Measurements from ENCODE around the gene ARL6IP1. TPM values are rescaled to one million over a fixed set of nuclear protein-coding genes. Genes with fewer than 3 reads are reported as not detected.
"Not testable (repeated sequence)": the region's sequence is repeated elsewhere in the genome, so short reads cannot be mapped to it uniquely, and the experiment has no call there.

The ARL6IP1 gene
- total RNA-seq, 2 donors from 2014 or later, result 164 to 169 TPM

- not testable (repeated sequence) for H3K36me3 Mint-ChIP-seq (ENCODE audit: insufficient read depth in 2 of 2); ATAC-seq (replicated peaks in 1 of 2); DNase-seq; H3K9me3 Mint-ChIP-seq; H3K27ac Mint-ChIP-seq; H3K4me3 Mint-ChIP-seq
- Mint-ChIP-seq H3K4me1 (ENCODE audit: low read depth) (peaks cover 28% of the 10 kb centered on the region), H3K27me3 (ENCODE audit: low read depth) (peaks cover 11% of the 10 kb centered on the region)
Measured at GRCh38 chr16:18772171-18772570, 29.2 kb downstream of the ARL6IP1 start.

GRCh38 chr16:18770336-18770962 is 30.9 kb downstream of the ARL6IP1 start:
- H3K36me3 Mint-ChIP-seq (ENCODE audit: insufficient read depth in 2 of 2); H3K9me3 Mint-ChIP-seq: not testable (repeated sequence)
- peaks cover 33% of the 10 kb centered on the region for H3K4me1 Mint-ChIP-seq (ENCODE audit: low read depth)
- DNase-seq (peak in 1 of 2 donors; percentile 33), ATAC-seq (replicated peaks in 1 of 2) (peak; percentile 67 to 69)
- peak overlapping the region; percentile 51 to 76 for H3K4me3 Mint-ChIP-seq
- H3K27me3 Mint-ChIP-seq (ENCODE audit: low read depth), result peaks cover 11% of the 10 kb centered on the region
- H3K27ac Mint-ChIP-seq, result peak overlapping the region; percentile 97

GRCh38 chr16:18767217-18767616 is 34.1 kb downstream of the ARL6IP1 start:
- Mint-ChIP-seq H3K4me1 (ENCODE audit: low read depth) (peaks cover 33% of the 10 kb centered on the region), H3K4me3 (peak overlapping the region in 1 of 2 donors; percentile 34), H3K27me3 (ENCODE audit: low read depth) (peaks cover 11% of the 10 kb centered on the region)
- H3K27ac Mint-ChIP-seq; H3K36me3 Mint-ChIP-seq (ENCODE audit: insufficient read depth in 2 of 2); H3K9me3 Mint-ChIP-seq: not testable (repeated sequence)
- DNase-seq (peak in 1 of 2 donors; percentile 38), ATAC-seq (replicated peaks in 1 of 2) (peak; percentile 67 to 69)

GRCh38 chr16:18762713-18763112 is 38.6 kb downstream of the ARL6IP1 start:
- peak; percentile 63 to 69 for ATAC-seq (replicated peaks in 1 of 2)
- peaks cover 24% of the 10 kb centered on the region for H3K4me1 Mint-ChIP-seq (ENCODE audit: low read depth)
- H3K9me3 Mint-ChIP-seq; DNase-seq; H3K4me3 Mint-ChIP-seq; H3K27ac Mint-ChIP-seq; H3K36me3 Mint-ChIP-seq (ENCODE audit: insufficient read depth in 2 of 2); H3K27me3 Mint-ChIP-seq (ENCODE audit: low read depth): not testable (repeated sequence)

GRCh38 chr16:18759598-18760520 is 41.5 kb downstream of the ARL6IP1 start:
- H3K9me3 Mint-ChIP-seq; H3K36me3 Mint-ChIP-seq (ENCODE audit: insufficient read depth in 2 of 2); H3K27me3 Mint-ChIP-seq (ENCODE audit: low read depth); H3K27ac Mint-ChIP-seq: not testable (repeated sequence)
- peaks cover 30% of the 10 kb centered on the region for H3K4me1 Mint-ChIP-seq (ENCODE audit: low read depth)
- H3K4me3 Mint-ChIP-seq, result peak overlapping the region in 1 of 2 donors; percentile 6
- peak; percentile 41 to 62 for DNase-seq
- ATAC-seq (replicated peaks in 1 of 2), result peak; percentile 71 to 73

- peaks cover 30% of the 10 kb centered on the region for H3K4me1 Mint-ChIP-seq (ENCODE audit: low read depth)
- not testable (repeated sequence) for DNase-seq; H3K27ac Mint-ChIP-seq; H3K27me3 Mint-ChIP-seq (ENCODE audit: low read depth); H3K4me3 Mint-ChIP-seq; H3K9me3 Mint-ChIP-seq; H3K36me3 Mint-ChIP-seq (ENCODE audit: insufficient read depth in 2 of 2)
- peak; percentile 27 to 36 for ATAC-seq (replicated peaks in 1 of 2)
Measured at GRCh38 chr16:18757960-18758660, 43.2 kb downstream of the ARL6IP1 start.

- peak overlapping the region; percentile 3 to 32 for H3K4me3 Mint-ChIP-seq
- H3K27me3 Mint-ChIP-seq (ENCODE audit: low read depth); DNase-seq; H3K36me3 Mint-ChIP-seq (ENCODE audit: insufficient read depth in 2 of 2); H3K9me3 Mint-ChIP-seq; ATAC-seq (replicated peaks in 1 of 2): not testable (repeated sequence)
- H3K27ac Mint-ChIP-seq, result peak overlapping the region; percentile 5
- H3K4me1 Mint-ChIP-seq (ENCODE audit: low read depth), result peaks cover 30% of the 10 kb centered on the region
Measured at GRCh38 chr16:18756639-18757038, 44.7 kb downstream of the ARL6IP1 start.

GRCh38 chr16:18742870-18743269 is 58.5 kb downstream of the ARL6IP1 start:
- H3K27ac Mint-ChIP-seq; H3K27me3 Mint-ChIP-seq (ENCODE audit: low read depth); DNase-seq; H3K9me3 Mint-ChIP-seq; H3K36me3 Mint-ChIP-seq (ENCODE audit: insufficient read depth in 2 of 2); H3K4me3 Mint-ChIP-seq; H3K4me1 Mint-ChIP-seq (ENCODE audit: low read depth): not testable (repeated sequence)
- peak in 1 of 2 donors; percentile 30 for ATAC-seq (replicated peaks in 1 of 2)

Other genes starting within 250 kb of the ARL6IP1 start
- 10 to 100 TPM; 79.1 to 93.7 TPM for gene NOMO2, start 239.5 kb downstream of the ARL6IP1 start, total RNA-seq
- gene RPS15A, start 11.2 kb downstream of the ARL6IP1 start, total RNA-seq, result 1,000 to 10,000 TPM; 2,952 to 3,046 TPM
- 100 to 1,000 TPM; 165 to 171 TPM for gene SMG1, start 124.9 kb upstream of the ARL6IP1 start, total RNA-seq
- gene TMC7, start 182.4 kb upstream of the ARL6IP1 start, total RNA-seq, result under 1 TPM in 1 of 2 donors, not detected in 1; 0.10 TPM

Data from activated T-cell treated with anti-CD3 and anti-CD28 coated beads, Interleukin-2, amount 50 U/mL, for 72 hours (primary cell).